22Rv1 (cell line): ENCODE results near the gene C9orf78.

Experiments used
- CTCF ChIP-seq: fragments of 450-650 bp; IDR thresholded peaks from 2 replicates; pipeline ENCODE4 v1.5.1; 2017; ENCODE audit warnings: mild to moderate bottlenecking
- ZFX ChIP-seq: fragments of 450-650 bp; IDR thresholded peaks from 2 replicates; pipeline ENCODE4 v1.6.1; 2017; ENCODE audit warnings: antibody characterized with exemption, borderline replicate concordance

GRCh38 chr9:129849901-129850300 is 14.8 kb upstream of the C9orf78 start:
- TF ChIP-seq CTCF (no peak), ZFX (no peak)
